ENCODE results near the gene C19orf38. TPM values are rescaled to one million over a fixed set of nuclear protein-coding genes. Genes with fewer than 3 reads are reported as not detected.

Gene C19orf38
- total RNA-seq, 1 experiment from 2014 or later = 0.30 TPM

- CTCF ChIA-PET = interaction anchor here (0.5 to 0.8 kb wide), 3 partner anchors 12 to 211 kb away, joined by 3 to 4 read pairs (median 3); no protein-coding TSS in a partner anchor
Observed at GRCh38 chr19:10911579-10912363, 63.6 kb downstream of the C19orf38 start.

GRCh38 chr19:10912619-10913018 is 64.4 kb downstream of the C19orf38 start:
- H3K9me3 Mint-ChIP-seq (ENCODE audit: unreplicated experiment) = no peaks in the 10 kb centered on the region
- peaks cover 85% of the 10 kb centered on the region for H3K36me3 Mint-ChIP-seq (ENCODE audit: insufficient read depth, unreplicated experiment)
- H3K4me3 Mint-ChIP-seq (ENCODE audit: unreplicated experiment) = no peak overlapping the region
- intact Hi-C loops (cut with micrococcal nuclease) = no loop called here
- no peak for DNase-seq (ENCODE audit: unreplicated experiment)
- TF ChIP-seq CTCF (IDR thresholded peaks at IDR 0.05; ENCODE audit: unreplicated experiment) = no peak
- H3K27me3 Mint-ChIP-seq (ENCODE audit: insufficient read depth, unreplicated experiment) = no peaks in the 10 kb centered on the region
- H3K27ac Mint-ChIP-seq (ENCODE audit: low read depth, unreplicated experiment) = no peak overlapping the region
- ChIA-PET POLR2A (interaction anchor here (0.6 kb wide), 1 partner anchor 8 kb away, joined by 3 read pairs; no protein-coding TSS in a partner anchor), CTCF (no interaction called here)
- no TSS peak for BruUV-seq (replicated peaks)
- peaks cover 5% of the 10 kb centered on the region for H3K4me1 Mint-ChIP-seq (ENCODE audit: insufficient read depth, unreplicated experiment)

More at GRCh38 chr19:10911579-10912363, 63.6 kb downstream of the C19orf38 start:
- TF ChIP-seq CTCF (IDR thresholded peaks at IDR 0.05; ENCODE audit: unreplicated experiment) = no peak
- POLR2A ChIA-PET = interaction anchor here (0.7 kb wide), 1 partner anchor 13 kb away, joined by 3 read pairs; no protein-coding TSS in a partner anchor
- H3K36me3 Mint-ChIP-seq (ENCODE audit: insufficient read depth, unreplicated experiment) = peaks cover 80% of the 10 kb centered on the region
- no peaks in the 10 kb centered on the region for H3K9me3 Mint-ChIP-seq (ENCODE audit: unreplicated experiment)
- DNase-seq (ENCODE audit: unreplicated experiment) = no peak
- H3K4me1 Mint-ChIP-seq (ENCODE audit: insufficient read depth, unreplicated experiment) = peaks cover 5% of the 10 kb centered on the region
- no peak overlapping the region for H3K4me3 Mint-ChIP-seq (ENCODE audit: unreplicated experiment)
- BruUV-seq (replicated peaks) = no TSS peak
- intact Hi-C loops (cut with micrococcal nuclease) = no loop called here
- no peak overlapping the region for H3K27ac Mint-ChIP-seq (ENCODE audit: low read depth, unreplicated experiment)
- H3K27me3 Mint-ChIP-seq (ENCODE audit: insufficient read depth, unreplicated experiment) = no peaks in the 10 kb centered on the region

GRCh38 chr19:10913716-10914340 is 65.6 kb downstream of the C19orf38 start:
- intact Hi-C loops (cut with micrococcal nuclease) = no loop called here
- no peaks in the 10 kb centered on the region for H3K9me3 Mint-ChIP-seq (ENCODE audit: unreplicated experiment)

More at GRCh38 chr19:10913716-10914340, 65.6 kb downstream of the C19orf38 start:
- ChIA-PET CTCF (interaction anchor here (0.6 kb wide), 2 partner anchors 249 to 285 kb away, joined by 3 read pairs; no protein-coding TSS in a partner anchor), POLR2A (no interaction called here)
- no peaks in the 10 kb centered on the region for H3K27me3 Mint-ChIP-seq (ENCODE audit: insufficient read depth, unreplicated experiment)
- no peak overlapping the region for H3K27ac Mint-ChIP-seq (ENCODE audit: low read depth, unreplicated experiment)
- H3K36me3 Mint-ChIP-seq (ENCODE audit: insufficient read depth, unreplicated experiment) = peaks cover 83% of the 10 kb centered on the region
- DNase-seq (ENCODE audit: unreplicated experiment) = no peak
- H3K4me3 Mint-ChIP-seq (ENCODE audit: unreplicated experiment) = no peak overlapping the region
- TF ChIP-seq CTCF (IDR thresholded peaks at IDR 0.05; ENCODE audit: unreplicated experiment) = no peak
- peaks cover 5% of the 10 kb centered on the region for H3K4me1 Mint-ChIP-seq (ENCODE audit: insufficient read depth, unreplicated experiment)
- BruUV-seq (replicated peaks) = no TSS peak
